Fibroblast of skin of right quadriceps (primary cell): ENCODE data around the gene TBC1D22A.
"Not testable (repeated sequence)": the region's sequence is repeated elsewhere in the genome, so short reads cannot be mapped to it uniquely, and the experiment has no call there.

ENCODE experiments used
- DNase-seq: peaks from one replicate; pipeline ENCODE4 v3.0.0-alpha.2; 2013

TBC1D22A gene

DNA sequence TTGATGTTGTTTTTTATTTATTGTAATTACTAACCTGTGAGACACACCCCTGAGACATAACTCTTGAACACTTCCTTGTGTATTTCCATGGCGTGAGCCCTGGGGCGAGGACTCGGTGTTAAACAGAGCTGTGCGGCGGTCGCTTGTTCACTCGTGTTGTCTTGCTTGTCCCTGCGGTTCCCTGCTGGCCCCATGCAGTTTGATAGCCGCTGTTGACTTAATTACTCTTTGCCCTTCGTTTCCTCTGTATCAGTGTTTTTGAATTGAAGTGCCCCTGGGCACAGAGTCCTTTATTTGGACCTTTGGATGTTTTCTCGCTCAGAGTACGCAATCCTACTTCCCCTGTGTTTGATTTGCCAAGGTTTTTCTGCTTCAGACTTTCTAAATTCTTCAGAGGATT is 52.7 kb downstream of the TBC1D22A start:
- DNase-seq, result no peak

- no peak for DNase-seq
Measured at GRCh38 chr22:46815559-46815895, 53.1 kb downstream of the TBC1D22A start.

DNA sequence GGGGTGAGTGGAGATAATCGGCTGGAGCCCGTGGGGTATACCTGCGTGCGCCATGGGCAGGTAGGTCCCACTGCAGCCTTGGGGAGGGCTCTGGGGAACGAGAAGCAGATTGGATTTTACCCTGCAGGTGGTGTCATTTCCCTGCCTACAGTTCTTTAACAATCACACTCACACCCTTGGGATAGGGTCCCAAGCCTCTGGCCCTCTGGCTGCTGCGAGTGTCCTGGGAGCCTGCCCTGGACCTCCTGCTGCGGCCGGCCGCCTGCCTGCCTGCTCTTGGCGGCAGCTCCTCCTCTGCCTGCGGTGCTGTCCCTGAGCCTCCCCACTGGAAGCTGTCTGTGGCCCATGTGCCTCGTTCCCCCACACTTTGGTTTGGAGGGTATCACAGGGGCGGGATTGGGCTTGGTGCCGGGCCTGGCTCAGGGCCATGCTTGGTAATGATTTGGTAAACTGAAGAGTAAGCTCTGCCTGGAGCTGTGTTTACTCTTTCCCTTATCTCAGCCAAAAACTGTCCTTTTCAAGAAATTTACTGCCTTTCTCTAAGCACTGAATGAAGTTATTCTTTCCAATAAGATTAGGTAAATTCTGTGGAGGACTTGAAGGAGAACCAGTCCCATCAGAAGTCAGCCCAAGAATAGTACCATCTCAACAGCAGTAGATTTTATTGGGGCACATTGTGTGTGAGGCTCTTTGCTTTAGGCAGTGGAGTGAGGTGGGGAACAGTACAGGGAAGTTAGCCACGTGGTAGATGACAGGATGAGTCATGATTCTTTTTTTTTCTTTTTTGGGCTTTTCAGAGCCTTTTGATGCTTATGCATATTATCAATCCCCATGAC is 53.7 kb downstream of the TBC1D22A start:
- peak; percentile 34 for DNase-seq

GRCh38 chr22:46817390-46817789 is 54.9 kb downstream of the TBC1D22A start:
- not testable (repeated sequence) for DNase-seq

DNA sequence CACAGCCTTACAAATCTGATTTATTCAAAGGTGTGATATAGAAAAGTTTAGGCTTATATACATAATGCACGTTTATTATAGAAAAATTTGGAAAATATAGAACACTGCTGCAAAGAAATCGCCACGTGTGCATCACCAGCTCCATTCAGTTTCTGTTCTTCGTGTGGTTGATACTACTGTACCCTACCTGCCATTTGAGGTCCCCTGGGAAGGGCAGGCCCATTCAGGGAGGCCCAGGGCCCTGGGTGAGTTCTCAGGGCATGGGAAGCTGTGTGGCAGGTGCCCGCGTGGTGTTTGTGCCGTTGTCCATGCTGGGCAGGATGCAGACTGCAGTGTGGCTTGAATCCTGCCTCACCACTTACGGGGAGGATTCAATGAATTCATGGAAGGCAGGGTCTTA is 60.8 kb downstream of the TBC1D22A start:
- no peak for DNase-seq

DNA sequence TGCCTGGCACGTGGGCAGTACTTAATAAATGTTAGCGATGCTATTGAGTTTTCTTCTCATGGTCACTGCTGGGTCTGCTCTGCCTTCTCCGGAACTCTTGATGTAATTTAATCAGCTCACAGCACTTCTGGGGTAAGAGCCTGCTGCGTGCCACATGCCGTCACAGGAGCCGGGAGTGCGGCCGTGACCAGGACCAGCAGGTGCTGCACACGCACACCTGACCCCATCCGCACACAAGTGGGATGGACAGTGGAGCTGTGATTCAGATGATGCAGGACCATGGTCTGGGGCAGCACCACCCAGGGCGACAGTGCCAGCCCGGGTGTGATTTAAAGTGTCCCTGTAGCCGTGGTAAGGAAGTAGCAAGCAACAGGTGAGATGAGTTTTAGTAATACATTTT is 61.2 kb downstream of the TBC1D22A start:
- DNase-seq, result no peak

DNA sequence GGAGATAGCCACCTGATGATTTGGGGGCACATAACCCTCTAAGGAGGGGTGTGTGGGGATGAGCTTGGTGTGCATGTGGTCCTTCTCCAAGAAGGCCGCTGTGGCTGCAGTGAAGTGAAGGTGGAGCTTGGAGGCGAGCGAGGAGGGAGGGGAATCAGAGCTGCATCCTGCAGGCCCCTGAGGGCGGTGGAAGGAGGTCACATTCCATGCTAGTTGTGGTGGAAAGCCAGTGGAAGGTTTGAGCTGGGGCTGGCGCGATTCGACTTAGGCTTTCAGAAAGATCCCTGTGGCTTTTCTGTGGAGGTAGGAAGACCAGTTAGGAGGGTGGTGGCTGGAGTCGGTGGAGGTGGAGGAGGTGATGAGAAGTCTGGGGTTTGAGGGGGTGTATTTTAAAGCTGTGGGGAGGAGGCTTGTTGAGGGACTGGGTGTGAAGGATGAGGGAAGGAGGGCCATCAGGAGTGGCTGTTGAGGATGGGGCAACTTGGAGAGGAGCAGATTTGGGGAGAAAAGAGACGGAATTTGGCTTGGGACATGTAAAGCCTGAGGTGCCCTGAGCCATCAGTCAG is 62.0 kb downstream of the TBC1D22A start:
- no peak for DNase-seq

DNA sequence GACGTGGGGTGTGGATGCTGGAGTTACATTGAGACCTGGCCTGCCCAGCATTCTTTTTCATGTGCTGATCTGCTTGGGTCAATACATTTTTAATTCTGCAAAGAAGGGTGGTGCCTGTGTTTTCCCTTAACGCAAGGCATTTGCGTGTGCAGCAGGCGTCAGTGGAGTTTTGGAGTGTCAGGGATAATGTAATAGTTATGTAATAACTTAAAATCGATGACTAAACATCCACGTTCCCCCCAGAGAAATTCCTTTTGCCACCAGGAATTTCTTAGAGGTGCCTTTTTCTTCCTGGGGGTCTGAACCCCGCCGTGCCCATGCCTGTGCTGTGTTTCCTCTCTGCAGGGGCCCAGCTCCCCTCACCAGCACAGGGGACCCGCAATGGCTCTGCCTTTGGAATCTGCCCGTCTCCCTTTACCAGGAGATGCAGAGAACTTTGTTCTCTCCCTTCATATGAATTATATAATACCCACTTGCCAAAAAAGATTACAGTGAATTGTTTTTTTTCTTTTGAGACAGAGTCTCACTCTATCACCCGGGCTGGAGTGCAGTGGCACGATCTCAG is 62.6 kb downstream of the TBC1D22A start:
- peak; percentile 30 for DNase-seq

DNA sequence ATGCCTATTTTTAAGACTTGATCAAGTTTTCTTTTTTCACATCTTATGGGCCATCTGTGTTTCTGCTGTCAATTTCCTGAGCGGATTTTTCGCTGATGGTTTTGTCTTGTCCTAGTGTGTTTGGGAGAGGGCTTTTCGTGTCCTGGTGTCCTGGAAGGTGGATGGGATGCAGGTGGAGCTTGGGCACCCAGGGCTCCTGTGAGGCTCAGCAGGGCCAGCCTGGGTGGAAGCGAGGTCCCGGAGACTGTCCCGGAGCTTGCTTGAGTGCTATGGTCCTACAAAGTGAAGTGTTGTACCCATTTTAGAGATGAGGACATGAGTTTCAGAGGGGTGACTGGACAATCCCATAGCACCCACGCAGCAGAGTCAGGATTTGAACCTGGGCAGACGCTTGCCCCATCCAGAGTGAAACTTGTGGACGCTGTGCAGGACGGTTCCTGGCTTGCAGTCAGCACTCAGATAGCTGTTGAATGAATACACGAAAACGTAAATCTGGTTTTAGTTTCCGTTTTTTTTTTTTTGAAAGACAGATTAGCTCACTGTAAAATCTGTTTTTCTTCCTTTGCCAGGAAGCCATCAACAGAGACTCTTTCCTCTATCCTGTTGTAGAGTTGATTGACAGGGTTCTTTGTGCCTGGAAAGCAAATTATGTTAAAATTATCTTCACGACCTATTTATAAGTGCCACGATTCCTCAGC is 64.1 kb downstream of the TBC1D22A start:
- DNase-seq, result no peak

DNA sequence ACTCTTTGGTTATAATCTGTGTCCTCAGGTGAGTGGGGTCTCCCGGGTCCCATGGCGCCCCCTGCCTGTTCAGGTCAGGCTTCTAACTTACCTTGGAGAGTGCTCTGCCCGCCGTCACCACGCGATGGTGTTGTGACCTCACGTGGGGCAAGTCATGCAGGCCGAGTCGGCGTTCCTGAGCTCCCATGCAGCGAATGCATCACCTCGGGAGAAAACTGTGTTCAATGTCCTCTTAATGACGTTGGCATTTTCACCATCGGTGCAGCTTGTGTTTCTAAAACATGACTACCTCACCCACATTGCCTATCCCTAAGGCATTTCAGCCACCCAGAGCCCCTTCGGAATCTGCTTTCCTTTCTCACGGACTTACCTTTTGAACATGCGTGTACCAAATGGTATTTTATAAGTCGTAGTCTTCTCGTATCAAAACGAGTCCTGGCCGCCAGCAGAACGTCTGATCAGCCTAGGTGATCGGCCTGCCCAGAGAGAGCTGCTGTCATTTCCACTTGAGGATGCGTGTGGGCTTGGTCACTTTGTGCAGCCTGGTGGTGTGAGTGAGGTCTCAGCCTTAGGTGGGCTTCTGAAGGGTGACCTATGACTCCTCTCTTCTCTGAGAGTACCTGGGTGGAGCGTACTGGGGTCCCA is 64.8 kb downstream of the TBC1D22A start:
- DNase-seq, result no peak

DNA sequence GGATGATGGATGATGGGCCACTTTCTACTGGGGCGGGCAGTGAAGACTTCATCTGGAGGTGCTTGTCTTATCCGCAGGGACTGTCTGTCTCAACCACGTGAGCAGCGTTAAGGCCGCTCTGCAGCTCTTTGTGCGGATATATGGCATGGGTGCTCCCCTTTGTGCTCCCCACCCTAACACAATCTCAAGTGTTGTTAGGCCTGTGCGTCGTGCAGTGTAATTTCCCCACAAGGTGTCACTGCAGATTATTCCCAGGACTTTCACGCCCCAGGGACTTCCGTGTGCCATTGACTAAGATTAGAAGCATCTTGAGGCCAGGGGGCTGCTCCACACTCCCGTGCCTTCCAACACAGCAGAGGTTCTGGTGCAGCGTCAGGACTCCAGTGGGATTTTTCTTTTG is 65.3 kb downstream of the TBC1D22A start:
- no peak for DNase-seq

GRCh38 chr22:46828323-46828900 is 66.0 kb downstream of the TBC1D22A start:
- no peak for DNase-seq

DNA sequence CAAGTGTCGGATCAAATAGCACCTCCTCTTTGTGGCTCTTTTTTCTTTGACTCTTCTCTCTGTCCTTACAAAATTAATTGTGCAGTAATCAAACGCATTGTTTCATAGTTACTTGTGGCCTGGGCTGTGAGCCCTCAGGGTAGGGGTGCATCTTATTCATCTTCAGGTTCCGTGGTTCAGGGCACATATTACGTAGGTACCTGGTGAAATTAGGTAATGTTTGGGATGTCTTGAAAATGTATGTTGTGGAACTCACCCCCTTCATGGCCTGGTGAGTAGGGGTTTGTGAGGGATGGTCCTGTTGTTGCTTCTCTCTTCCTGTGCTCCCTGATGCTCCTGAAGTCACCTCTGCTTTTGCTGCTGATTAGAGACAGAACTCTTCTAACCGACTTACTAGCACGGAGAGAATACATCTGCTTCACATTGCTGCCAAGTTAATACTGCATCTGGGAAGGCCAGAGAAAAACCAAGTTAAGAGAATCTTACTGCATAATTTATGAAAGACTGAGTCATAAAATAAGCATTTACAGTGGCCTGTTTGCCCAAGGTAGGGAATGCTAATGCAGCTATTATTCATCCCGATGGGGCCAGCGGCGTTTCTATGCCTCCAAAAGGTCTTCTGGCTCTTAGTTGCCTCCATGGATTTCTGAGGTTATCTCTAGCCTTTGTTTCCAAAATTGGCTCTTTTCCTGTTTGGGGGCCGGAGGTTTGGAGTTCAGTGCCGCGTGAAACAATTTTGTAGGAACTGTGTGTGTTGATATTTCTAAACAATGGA is 66.9 kb downstream of the TBC1D22A start:
- peak; percentile 94 for DNase-seq

GRCh38 chr22:46829941-46830715 is 67.7 kb downstream of the TBC1D22A start:
- DNase-seq, result peak; percentile 80

DNA sequence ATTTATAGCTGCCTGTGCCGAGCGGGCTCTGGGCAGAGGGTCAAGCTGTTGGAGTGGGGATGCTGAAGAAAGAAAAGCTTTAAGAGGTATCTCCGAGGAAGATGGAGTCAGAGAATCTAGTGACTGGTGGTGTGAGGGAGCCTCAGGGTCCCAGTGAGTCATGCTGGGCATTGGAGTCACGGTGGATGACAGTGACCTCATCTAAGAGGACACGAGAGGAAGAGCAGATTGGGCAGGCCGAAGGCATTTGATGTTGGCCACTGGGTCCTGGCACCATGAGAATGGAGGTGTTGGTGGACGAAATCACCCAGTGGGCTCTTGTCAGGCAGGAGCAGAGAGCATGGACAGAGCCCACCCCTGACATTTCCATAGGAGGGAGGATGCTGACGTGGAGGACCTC is 68.4 kb downstream of the TBC1D22A start:
- no peak for DNase-seq

DNA sequence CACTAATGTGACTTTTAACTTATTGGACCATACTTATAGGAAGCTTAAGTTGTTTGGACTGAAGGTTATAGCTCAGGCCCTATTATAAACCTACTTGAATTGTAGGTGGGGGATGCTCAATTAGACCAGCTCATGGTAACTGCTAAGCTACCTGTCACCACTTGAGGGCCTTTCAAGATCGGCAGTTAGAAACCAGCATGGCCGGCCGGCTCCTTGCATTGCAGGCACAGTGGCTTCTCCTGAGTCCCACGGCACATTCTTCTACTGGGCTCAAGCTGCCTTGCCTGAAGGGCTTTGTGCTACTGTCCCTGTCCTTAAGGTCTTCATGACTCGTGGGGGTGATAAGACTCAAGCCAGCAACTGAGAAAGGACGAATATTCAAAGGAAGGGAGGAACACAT is 70.8 kb downstream of the TBC1D22A start:
- DNase-seq, result no peak

GRCh38 chr22:46834021-46834737 is 71.7 kb downstream of the TBC1D22A start:
- DNase-seq, result no peak

DNA sequence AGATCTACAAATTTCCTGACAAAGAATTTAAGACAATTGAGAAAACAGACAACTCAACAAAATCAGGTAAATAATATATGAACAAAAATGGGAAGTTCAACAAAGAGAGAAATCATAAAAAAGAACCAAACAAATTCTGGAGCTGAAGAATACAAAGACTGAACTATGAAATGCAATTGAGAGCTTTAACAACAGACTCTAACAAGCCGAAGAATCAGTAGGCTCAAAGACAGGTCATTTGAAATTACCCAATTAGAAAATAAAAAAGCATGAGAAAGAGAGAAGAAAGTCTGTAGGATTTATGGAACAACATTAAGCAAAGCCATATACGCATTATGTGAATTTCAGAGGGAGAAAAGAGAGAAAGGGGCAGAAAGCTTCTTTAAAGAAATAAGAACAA is 72.8 kb downstream of the TBC1D22A start:
- DNase-seq, result no peak

DNA sequence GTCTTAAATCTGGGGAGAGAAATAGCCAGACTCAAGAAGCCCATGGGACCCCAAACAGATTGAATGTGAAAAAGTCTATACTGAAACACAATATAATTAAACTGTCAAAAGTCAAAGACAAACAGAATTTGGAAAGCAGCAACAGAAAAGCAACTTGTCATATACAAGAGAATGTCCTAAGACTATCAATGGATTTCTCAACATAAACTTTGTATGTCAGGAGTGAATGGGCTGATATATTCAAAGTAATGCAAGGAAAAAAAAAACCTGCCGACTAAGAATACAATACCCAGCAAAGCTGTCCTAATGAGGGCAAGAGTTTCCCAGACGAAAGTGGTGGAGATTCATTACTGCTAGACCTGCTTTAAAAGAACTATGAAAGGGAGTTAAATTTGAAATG is 73.2 kb downstream of the TBC1D22A start:
- no peak for DNase-seq

DNA sequence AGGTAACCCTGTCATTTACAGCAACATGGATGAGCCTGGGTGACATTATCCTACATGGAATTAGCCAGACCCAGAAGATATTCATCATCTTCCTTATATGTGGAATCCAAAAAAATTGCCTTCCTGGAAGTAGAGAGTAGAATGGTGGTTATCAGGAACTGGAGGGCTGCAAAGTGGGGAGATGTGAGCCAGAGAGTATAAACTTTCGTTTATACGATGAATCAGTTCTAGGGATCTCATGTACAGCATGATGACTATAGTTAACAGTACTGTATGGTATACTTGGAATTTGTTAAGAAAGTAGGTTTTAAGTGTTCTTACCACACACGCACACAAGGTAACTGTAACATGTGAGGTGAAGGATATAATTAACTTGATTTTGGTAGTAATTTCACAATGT is 79.1 kb downstream of the TBC1D22A start:
- DNase-seq, result peak; percentile 30

DNA sequence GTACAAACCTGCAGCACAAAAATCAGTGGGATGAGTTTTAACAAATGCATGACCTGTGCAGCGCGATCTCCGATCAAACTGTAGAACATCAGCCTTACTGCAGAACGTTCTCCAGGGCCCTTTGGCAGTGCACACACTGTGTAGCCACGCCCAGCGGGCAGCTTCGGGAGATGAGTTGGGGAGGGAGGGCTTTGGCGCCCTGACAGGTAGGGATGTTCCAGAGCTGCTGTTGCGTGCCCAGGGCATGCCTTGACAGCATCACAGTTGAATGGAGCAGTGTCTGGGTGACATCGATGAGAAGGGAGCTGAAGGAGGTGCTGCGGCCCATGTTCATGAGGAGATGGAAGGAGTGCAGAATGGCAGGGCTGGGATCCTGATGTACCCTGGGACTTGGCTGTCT is 80.2 kb downstream of the TBC1D22A start:
- DNase-seq, result no peak
